Keratinocyte (primary cell): ENCODE results near the gene COPG2. TPM values are rescaled to one million over a fixed set of nuclear protein-coding genes. Genes with fewer than 3 reads are reported as not detected.

ENCODE experiments used
- DNase-seq: peaks from one replicate; pipeline ENCODE4 v3.0.0-alpha.2; 2011; ENCODE audit warnings: low read depth, missing footprints, low spot score
- FAIRE-seq: peaks from 2 replicates; lab custom pipeline; 2011; peaks lifted over from hg19 to GRCh38; lab: Jason Lieb, UNC
- H2AFZ ChIP-seq: 2 replicates; pipeline ENCODE4 v1.6.0; 2012; ENCODE audit warnings: low read length, control low read depth, inconsistent platforms; ENCODE audit not compliant: control insufficient read depth
- H3K27ac ChIP-seq: 2 replicates; pipeline ENCODE4 v1.5.1; 2011; ENCODE audit warnings: low read length; ENCODE audit not compliant: control insufficient read depth, insufficient read depth
- H3K27me3 ChIP-seq: 3 replicates; pipeline ENCODE4 v1.6.0; 2011; ENCODE audit warnings: low read length; ENCODE audit not compliant: control insufficient read depth, insufficient read depth; ENCODE audit errors: extremely low read depth
- H3K36me3 ChIP-seq, 2 experiments: 2 replicates in 1 of 2; 3 replicates in 1 of 2; pipeline ENCODE4 v1.5.1; 2011; ENCODE audit warnings: low read length in 2 of 2, mild to moderate bottlenecking in 1 of 2; ENCODE audit not compliant: control insufficient read depth in 2 of 2, insufficient read depth in 2 of 2; ENCODE audit errors: extremely low read depth in 1 of 2
- H3K4me1 ChIP-seq: 3 replicates; pipeline ENCODE4 v1.5.1; 2011; ENCODE audit warnings: low read length; ENCODE audit not compliant: control insufficient read depth, insufficient read depth; ENCODE audit errors: extremely low read depth
- H3K4me2 ChIP-seq: 3 replicates; pipeline ENCODE4 v1.6.0; 2011; ENCODE audit warnings: low read depth, low read length; ENCODE audit not compliant: control insufficient read depth, insufficient read depth; ENCODE audit errors: extremely low read depth
- H3K4me3 ChIP-seq, 3 experiments: fragments of 200-600 bp in 1 of 3; sonication (generic) in 1 of 3; 2 replicates in 2 of 3; 3 replicates in 1 of 3; pipeline ENCODE4 v1.5.1; 2011 to 2016; ENCODE audit warnings: low read length in 3 of 3, mild to moderate bottlenecking in 3 of 3, control low read depth in 2 of 3, inconsistent platforms in 1 of 3, low read depth in 1 of 3, mixed read lengths in 1 of 3, mixed run types in 1 of 3, moderate library complexity in 1 of 3; ENCODE audit not compliant: control insufficient read depth in 2 of 3, insufficient read depth in 2 of 3; ENCODE audit errors: extremely low read depth in 1 of 3
- H3K79me2 ChIP-seq: 2 replicates; pipeline ENCODE4 v1.6.0; 2012; ENCODE audit warnings: low read length; ENCODE audit not compliant: control insufficient read depth, insufficient read depth
- H3K9ac ChIP-seq: 3 replicates; pipeline ENCODE4 v1.6.0; 2011; ENCODE audit warnings: low read length; ENCODE audit not compliant: control insufficient read depth, insufficient read depth; ENCODE audit errors: extremely low read depth
- H3K9me1 ChIP-seq: 3 replicates; pipeline ENCODE4 v1.6.0; 2011; ENCODE audit warnings: low read length; ENCODE audit not compliant: control insufficient read depth, insufficient read depth; ENCODE audit errors: extremely low read depth
- H3K9me3 ChIP-seq: 2 replicates; pipeline ENCODE4 v1.5.1; 2012; ENCODE audit warnings: low read depth, low read length; ENCODE audit not compliant: control insufficient read depth
- H4K20me1 ChIP-seq: 3 replicates; pipeline ENCODE4 v1.6.0; 2011; ENCODE audit warnings: low read length; ENCODE audit not compliant: control insufficient read depth, insufficient read depth; ENCODE audit errors: extremely low read depth
- CTCF ChIP-seq, 3 experiments: IDR thresholded peaks in 1 of 3; conservative IDR thresholded peaks in 1 of 3; optimal IDR thresholded peaks in 1 of 3; 2 replicates in 2 of 3; 3 replicates in 1 of 3; pipeline versions ENCODE3 to v1.5.1; 2011; ENCODE audit warnings: low read length in 3 of 3, mild to moderate bottlenecking in 3 of 3, moderate library complexity in 2 of 3, control low read depth in 1 of 3, inconsistent platforms in 1 of 3; ENCODE audit not compliant: insufficient read depth in 2 of 3; ENCODE audit errors: extremely low read depth in 1 of 3
- EZH2 ChIP-seq: IDR thresholded peaks from one replicate; pipeline ENCODE4 v1.6.1; 2012; ENCODE audit warnings: inconsistent platforms, mild to moderate bottlenecking, low read length, moderate library complexity
- dilution Hi-C: fragments of 300-500 bp; cut with MboI; formaldehyde crosslinking; loops from one replicate; pipeline ENCODE4 v1.7.0; 2020; ENCODE audit warnings: low sequenced_read_pairs; ENCODE audit not compliant: extremely low pct_ligation_motif_present
- polyA plus RNA-seq, 5 experiments: library from polyadenylated mRNA; depleted of rRNA in 3 of 5; stranded (reverse) in 3 of 5; stranded (forward) in 1 of 5; unstranded in 1 of 5; fragments of >200 nt; gene quantifications; 1 replicate in 1 of 5; 2 replicates in 3 of 5; 3 replicates in 1 of 5; pipeline versions ENCODE4 v1.2.1 to v1.2.3, GENCODE V29; 2011 to 2012; ENCODE audit warnings: missing spikeins in 2 of 5, low read depth in 1 of 5, low replicate concordance in 1 of 5

Gene COPG2
- polyA plus RNA-seq, 1 donor (not counting 4 experiments of a cell fraction or from before 2014, with no cell fraction given), result 38.8 TPM

- Histone ChIP-seq H3K4me2 (peak within 1 kb of the TSS; percentile 84), H3K4me3 (peak within 1 kb of the TSS; percentile 8 to 58 (median 31)), H3K79me2 (no peaks in the 10 kb centered on the region), H3K36me3 (no peaks in the 10 kb centered on the region), H3K27me3 (peaks cover 30% of the 10 kb centered on the region), H3K27ac (no peak within 1 kb of the TSS), H3K9me3 (no peaks in the 10 kb centered on the region), H3K9me1 (no peaks in the 10 kb centered on the region), H4K20me1 (no peaks in the 10 kb centered on the region), H3K4me1 (peaks cover 5% of the 10 kb centered on the region), H3K9ac (no peak within 1 kb of the TSS), H2AFZ (no peak within 1 kb of the TSS)
- TF ChIP-seq EZH2 (no peak), CTCF (optimal IDR thresholded peaks at IDR 0.05 in 1 of 3, IDR thresholded peaks at IDR 0.05 in 1 of 3, conservative IDR thresholded peaks at IDR 0.05 in 1 of 3; ENCODE audit: extremely low read depth in 1 of 3, insufficient read depth in 2 of 3, low read length in 3 of 3) (no peak)
- dilution Hi-C loops, result no loop called here
- DNase-seq (no peak), FAIRE-seq (no peak)
Measured at GRCh38 chr7:130491841-130492522, 176.6 kb downstream of the COPG2 start, which contains the start of gene MEST. MEST (plus strand) TSS chr7:130492085; CDS start chr7:130492314, 229 bp downstream.

GRCh38 chr7:130490888-130491804 is 177.4 kb downstream of the COPG2 start:
- Histone ChIP-seq H3K27ac (no peak overlapping the region), H4K20me1 (no peaks in the 10 kb centered on the region), H3K9me3 (no peaks in the 10 kb centered on the region), H3K9me1 (no peaks in the 10 kb centered on the region), H3K36me3 (no peaks in the 10 kb centered on the region), H3K27me3 (peaks cover 36% of the 10 kb centered on the region), H3K9ac (no peak overlapping the region), H3K4me3 (peak overlapping the region in 2 of 3 experiments; percentile 8 to 41), H3K79me2 (no peaks in the 10 kb centered on the region), H2AFZ (no peak overlapping the region), H3K4me1 (peaks cover 13% of the 10 kb centered on the region), H3K4me2 (peak overlapping the region; percentile 64)
- dilution Hi-C loops, result no loop called here
- DNase-seq (no peak), FAIRE-seq (no peak)
- no peak for TF ChIP-seq EZH2
- peak; percentile 30 to 44 (median 40) for TF ChIP-seq CTCF (optimal IDR thresholded peaks at IDR 0.05 in 1 of 3, IDR thresholded peaks at IDR 0.05 in 1 of 3, conservative IDR thresholded peaks at IDR 0.05 in 1 of 3; ENCODE audit: extremely low read depth in 1 of 3, insufficient read depth in 2 of 3, low read length in 3 of 3)
